Panc1 (cell line): ENCODE results near the gene KANSL1L. TPM values are rescaled to one million over a fixed set of nuclear protein-coding genes. Genes with fewer than 3 reads are reported as not detected.

Experiments
- ATAC-seq: fragments of 200-7000 bp; cut with Tn5 transposase; 2 replicates; pipeline ENCODE4 v1.9.1; 2020; ENCODE audit warnings: mild to moderate bottlenecking, moderate library complexity
- BruUV-seq: library from RNA; stranded (reverse); fragments of 400-500 nt; replicated peaks from 2 replicates; lab custom pipeline; 2021; lab: Mats Ljungman, UMichigan
- CTCF ChIA-PET: fragments of 300-600 bp; sonication (Branson Sonifier 250); formaldehyde crosslinking; loops from one replicate; lab custom pipeline; 2022; ENCODE audit warnings: antibody characterized with exemption; lab: Charles Lee
- POLR2A ChIA-PET: fragments of 300-600 bp; sonication (Branson Sonifier 250); formaldehyde crosslinking; loops from one replicate; lab custom pipeline; 2022; ENCODE audit warnings: antibody characterized with exemption; lab: Charles Lee
- DNase-seq: peaks from one replicate; pipeline ENCODE4 v3.0.0-alpha.2; 2010; ENCODE audit warnings: low read depth, low spot score
- H3K27ac ChIP-seq: 2 replicates; pipeline ENCODE4 v1.5.1; 2011; ENCODE audit warnings: mild to moderate bottlenecking, low read length, inconsistent platforms
- H3K27me3 ChIP-seq: fragments of 200-500 bp; sonication (Bioruptor generic); 2 replicates; pipeline ENCODE4 v1.6.0; 2014; ENCODE audit warnings: low read length, inconsistent platforms; ENCODE audit not compliant: control insufficient read depth, insufficient read depth
- H3K36me3 ChIP-seq: fragments of 200-500 bp; sonication (Bioruptor generic); 2 replicates; pipeline ENCODE4 v1.5.1; 2014; ENCODE audit warnings: inconsistent platforms, mild to moderate bottlenecking, low read length, moderate library complexity; ENCODE audit not compliant: control insufficient read depth, insufficient read depth
- H3K4me1 ChIP-seq: 2 replicates; pipeline ENCODE4 v1.5.1; 2011; ENCODE audit warnings: inconsistent platforms, mild to moderate bottlenecking, low read length, moderate library complexity; ENCODE audit not compliant: control insufficient read depth, insufficient read depth
- H3K4me3 ChIP-seq, 2 experiments: 2 replicates each; pipeline ENCODE4 v1.5.1; 2011 to 2012; ENCODE audit warnings: low read depth in 2 of 2, low read length in 2 of 2, mild to moderate bottlenecking in 2 of 2, inconsistent platforms in 1 of 2, moderate library complexity in 1 of 2
- H3K9me3 ChIP-seq: fragments of 200-500 bp; sonication (Bioruptor generic); 2 replicates; pipeline ENCODE4 v1.5.1; 2014; ENCODE audit warnings: low read depth, mild to moderate bottlenecking, inconsistent platforms, low read length, moderate library complexity; ENCODE audit not compliant: control insufficient read depth, insufficient read depth
- CTCF ChIP-seq: fragments of 450-650 bp; IDR thresholded peaks from 2 replicates; pipeline ENCODE4 v1.5.1; 2017; ENCODE audit warnings: mild to moderate bottlenecking
- POLR2AphosphoS5 ChIP-seq: IDR thresholded peaks from 2 replicates; pipeline ENCODE4 v1.6.1; 2012; ENCODE audit warnings: mild to moderate bottlenecking, low read depth, low read length, moderate library complexity
- SIN3A ChIP-seq: IDR thresholded peaks from 2 replicates; pipeline ENCODE4 v1.6.1; 2012; ENCODE audit warnings: low read depth, mild to moderate bottlenecking, low read length, moderate library complexity, borderline replicate concordance; ENCODE audit not compliant: insufficient read depth
- TCF7L2 ChIP-seq: IDR thresholded peaks from 2 replicates; pipeline ENCODE4 v1.6.1; 2011; ENCODE audit warnings: mild to moderate bottlenecking, low read depth, low read length, inconsistent platforms
- in situ Hi-C: cut with HindIII; loops from 2 replicates; pipeline ENCODE4 v1.10.0; 2016; ENCODE audit warnings: low sequenced_read_pairs, low pct_unique_long_range_greater_than_20kb
- intact Hi-C: fragments of 100-400 bp; cut with micrococcal nuclease; formaldehyde crosslinking; loops from one replicate; pipeline ENCODE4 v1.10.0; 2022; ENCODE audit not compliant: unreplicated experiment
- total RNA-seq: library from RNA; stranded (reverse); gene quantifications from one replicate; pipeline ENCODE4 v1.2.1, GENCODE V29; 2021; ENCODE audit not compliant: unreplicated experiment
- TF ChIP-seq, protein P1 (sequence below), 2 experiments: IDR thresholded peaks; 2 replicates each; pipeline ENCODE4 v1.6.1; 2011 to 2012; ENCODE audit warnings: low read depth in 2 of 2, control low read depth in 1 of 2, low read length in 1 of 2, mild to moderate bottlenecking in 1 of 2, moderate library complexity in 1 of 2; ENCODE audit not compliant: insufficient read depth in 1 of 2

KANSL1L gene
- total RNA-seq, 1 experiment from 2014 or later, result 10.5 TPM

DNA sequence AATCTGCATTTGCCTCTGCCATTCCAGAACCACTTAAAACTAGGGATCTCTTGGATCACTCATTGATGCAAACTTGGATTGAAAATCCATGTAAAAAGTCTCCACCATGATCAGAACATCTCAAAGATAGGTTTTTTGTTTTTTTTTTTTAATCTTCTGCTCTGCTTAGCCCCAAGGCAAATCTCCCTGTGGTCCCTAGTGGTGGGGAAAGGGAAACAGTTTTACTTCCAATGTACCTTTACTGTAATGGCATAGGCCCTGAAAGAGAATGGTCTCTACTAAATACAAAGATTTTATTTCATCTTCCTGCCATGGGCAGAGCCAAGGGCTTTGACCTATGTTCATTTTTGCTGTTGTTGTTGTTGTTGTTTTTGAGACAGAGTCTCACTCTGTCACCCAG is 78.4 kb downstream of the KANSL1L start:
- Histone ChIP-seq H3K36me3 (no peaks in the 10 kb centered on the region), H3K4me1 (no peaks in the 10 kb centered on the region), H3K27me3 (no peaks in the 10 kb centered on the region), H3K27ac (no peak overlapping the region), H3K9me3 (no peaks in the 10 kb centered on the region), H3K4me3 (no peak overlapping the region)
- no peak for TF ChIP-seq CTCF
- TF ChIP-seq TCF7L2, result no peak
- TF ChIP-seq, protein P1, sequence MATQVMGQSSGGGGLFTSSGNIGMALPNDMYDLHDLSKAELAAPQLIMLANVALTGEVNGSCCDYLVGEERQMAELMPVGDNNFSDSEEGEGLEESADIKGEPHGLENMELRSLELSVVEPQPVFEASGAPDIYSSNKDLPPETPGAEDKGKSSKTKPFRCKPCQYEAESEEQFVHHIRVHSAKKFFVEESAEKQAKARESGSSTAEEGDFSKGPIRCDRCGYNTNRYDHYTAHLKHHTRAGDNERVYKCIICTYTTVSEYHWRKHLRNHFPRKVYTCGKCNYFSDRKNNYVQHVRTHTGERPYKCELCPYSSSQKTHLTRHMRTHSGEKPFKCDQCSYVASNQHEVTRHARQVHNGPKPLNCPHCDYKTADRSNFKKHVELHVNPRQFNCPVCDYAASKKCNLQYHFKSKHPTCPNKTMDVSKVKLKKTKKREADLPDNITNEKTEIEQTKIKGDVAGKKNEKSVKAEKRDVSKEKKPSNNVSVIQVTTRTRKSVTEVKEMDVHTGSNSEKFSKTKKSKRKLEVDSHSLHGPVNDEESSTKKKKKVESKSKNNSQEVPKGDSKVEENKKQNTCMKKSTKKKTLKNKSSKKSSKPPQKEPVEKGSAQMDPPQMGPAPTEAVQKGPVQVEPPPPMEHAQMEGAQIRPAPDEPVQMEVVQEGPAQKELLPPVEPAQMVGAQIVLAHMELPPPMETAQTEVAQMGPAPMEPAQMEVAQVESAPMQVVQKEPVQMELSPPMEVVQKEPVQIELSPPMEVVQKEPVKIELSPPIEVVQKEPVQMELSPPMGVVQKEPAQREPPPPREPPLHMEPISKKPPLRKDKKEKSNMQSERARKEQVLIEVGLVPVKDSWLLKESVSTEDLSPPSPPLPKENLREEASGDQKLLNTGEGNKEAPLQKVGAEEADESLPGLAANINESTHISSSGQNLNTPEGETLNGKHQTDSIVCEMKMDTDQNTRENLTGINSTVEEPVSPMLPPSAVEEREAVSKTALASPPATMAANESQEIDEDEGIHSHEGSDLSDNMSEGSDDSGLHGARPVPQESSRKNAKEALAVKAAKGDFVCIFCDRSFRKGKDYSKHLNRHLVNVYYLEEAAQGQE (IDR thresholded peaks at IDR 0.05; ENCODE audit: insufficient read depth in 1 of 2, low read depth in 2 of 2, low read length in 1 of 2), result no peak
- TF ChIP-seq POLR2AphosphoS5, result no peak
- no peak for TF ChIP-seq SIN3A
- ATAC-seq, result no peak
- CTCF ChIA-PET, result no interaction called here
- POLR2A ChIA-PET, result no interaction called here
- in situ Hi-C loops (no loop called here), intact Hi-C loops (no loop called here)
- BruUV-seq, result no TSS peak
- no peak for DNase-seq

GRCh38 chr2:210086930-210087329 is 84.3 kb downstream of the KANSL1L start:
- no peaks in the 10 kb centered on the region for H3K9me3 ChIP-seq
- no peaks in the 10 kb centered on the region for H3K36me3 ChIP-seq
- no peak overlapping the region for H3K27ac ChIP-seq
- CTCF ChIA-PET, result no interaction called here
- TF ChIP-seq TCF7L2 (no peak), CTCF (no peak), SIN3A (no peak), POLR2AphosphoS5 (no peak)
- TF ChIP-seq, protein P1 (IDR thresholded peaks at IDR 0.05; ENCODE audit: insufficient read depth in 1 of 2, low read depth in 2 of 2, low read length in 1 of 2), result no peak
- in situ Hi-C loops, result no loop called here
- H3K4me3 ChIP-seq, result no peak overlapping the region
- no TSS peak for BruUV-seq
- H3K4me1 ChIP-seq, result no peaks in the 10 kb centered on the region
- POLR2A ChIA-PET, result no interaction called here
- H3K27me3 ChIP-seq, result no peaks in the 10 kb centered on the region
- DNase-seq (no peak), ATAC-seq (no peak)
- intact Hi-C loops, result no loop called here
